HEK293 (cell line): ENCODE results near the gene NSG1.

Source experiments
- CTCF ChIA-PET: fragments of 350-600 bp; formaldehyde crosslinking; extraction: SDS; loops from one replicate; lab custom pipeline; 2021; ENCODE audit warnings: antibody characterized with exemption; lab: Yijun Ruan, JAX
- POLR2A ChIA-PET: fragments of 300-600 bp; formaldehyde crosslinking; extraction: SDS; loops from one replicate; lab custom pipeline; 2020; ENCODE audit warnings: antibody characterized with exemption, inconsistent platforms; lab: Yijun Ruan, JAX
- H3K27ac ChIP-seq: fragments of 200-500 bp; sonication (Bioruptor generic); 2 replicates; pipeline ENCODE4 v1.5.1; 2014; ENCODE audit warnings: low read depth, low read length, control low read depth, inconsistent platforms; ENCODE audit errors: extremely low read depth
- H3K36me3 ChIP-seq, 2 experiments: fragments of 200-500 bp in 1 of 2; sonication (Bioruptor generic) in 1 of 2; 1 replicate in 1 of 2; 2 replicates in 1 of 2; pipeline ENCODE4 v1.5.1; 2014 to 2017; ENCODE audit warnings: inconsistent platforms in 2 of 2, low read length in 2 of 2; ENCODE audit not compliant: control insufficient read depth in 2 of 2, insufficient read depth in 1 of 2
- H3K4me1 ChIP-seq: fragments of 200-500 bp; sonication (Bioruptor generic); 2 replicates; pipeline ENCODE4 v1.5.1; 2014; ENCODE audit warnings: mild to moderate bottlenecking, low read length, inconsistent platforms; ENCODE audit not compliant: control insufficient read depth, insufficient read depth
- H3K4me3 ChIP-seq: 2 replicates; pipeline ENCODE4 v1.5.1; 2011; ENCODE audit warnings: low read depth, mild to moderate bottlenecking, control low read depth, low read length, moderate library complexity
- H3K9me3 ChIP-seq: fragments of 200-500 bp; sonication (Bioruptor generic); 2 replicates; pipeline ENCODE4 v1.5.1; 2014; ENCODE audit warnings: low read depth, low read length, inconsistent platforms; ENCODE audit not compliant: control insufficient read depth, insufficient read depth
- FEZF1 ChIP-seq: fragments of 450-650 bp; formaldehyde crosslinking; IDR thresholded peaks from 2 replicates; pipeline ENCODE4 v1.5.1; 2016; ENCODE audit warnings: missing biosample characterization, missing genetic modification characterization
- HOXC10 ChIP-seq: sonication (generic); formaldehyde crosslinking; IDR thresholded peaks from 2 replicates; pipeline ENCODE4 v1.8.1; 2023; ENCODE audit warnings: mild to moderate bottlenecking, missing genetic modification reagents
- KLF1 ChIP-seq: fragments of 450-650 bp; formaldehyde crosslinking; IDR thresholded peaks from 2 replicates; pipeline ENCODE4 v1.5.1; 2016; ENCODE audit warnings: missing biosample characterization, missing genetic modification characterization
- SALL2 ChIP-seq: fragments of 450-650 bp; formaldehyde crosslinking; IDR thresholded peaks from 2 replicates; pipeline ENCODE4 v1.5.0; 2017; ENCODE audit warnings: missing biosample characterization, mild to moderate bottlenecking, missing genetic modification characterization, borderline replicate concordance
- YY2 ChIP-seq: fragments of 450-650 bp; formaldehyde crosslinking; IDR thresholded peaks from 2 replicates; pipeline ENCODE4 v1.5.1; 2016; ENCODE audit warnings: missing biosample characterization, missing genetic modification characterization
- ZBTB11 ChIP-seq: fragments of 450-650 bp; formaldehyde crosslinking; conservative IDR thresholded peaks from 2 replicates; pipeline ENCODE4 v1.5.1; 2016; ENCODE audit warnings: low read depth, missing biosample characterization, missing genetic modification characterization
- ZBTB6 ChIP-seq: fragments of 450-650 bp; formaldehyde crosslinking; IDR thresholded peaks from 2 replicates; pipeline ENCODE4 v1.5.1; 2017; ENCODE audit warnings: missing biosample characterization, missing genetic modification characterization
- ZFP69B ChIP-seq: fragments of 450-650 bp; formaldehyde crosslinking; IDR thresholded peaks from 2 replicates; pipeline ENCODE4 v1.5.1; 2016; ENCODE audit warnings: missing biosample characterization, missing genetic modification characterization
- ZNF114 ChIP-seq: fragments of 450-650 bp; formaldehyde crosslinking; IDR thresholded peaks from 2 replicates; pipeline ENCODE4 v1.5.0; 2017; ENCODE audit warnings: missing biosample characterization, missing genetic modification characterization
- ZNF121 ChIP-seq: fragments of 450-650 bp; formaldehyde crosslinking; IDR thresholded peaks from 2 replicates; pipeline ENCODE4 v1.5.1; 2016; ENCODE audit warnings: missing biosample characterization, missing genetic modification characterization
- ZNF280C ChIP-seq: fragments of 450-650 bp; formaldehyde crosslinking; IDR thresholded peaks from 2 replicates; pipeline ENCODE4 v1.5.1; 2016; ENCODE audit warnings: missing biosample characterization, missing genetic modification characterization
- ZNF335 ChIP-seq: fragments of 450-650 bp; formaldehyde crosslinking; conservative IDR thresholded peaks from 2 replicates; pipeline ENCODE4 v1.5.1; 2016; ENCODE audit warnings: missing biosample characterization, missing genetic modification characterization
- ZNF488 ChIP-seq: fragments of 450-650 bp; formaldehyde crosslinking; IDR thresholded peaks from 2 replicates; pipeline ENCODE4 v1.5.1; 2016; ENCODE audit warnings: missing biosample characterization, missing genetic modification characterization
- ZNF747 ChIP-seq: fragments of 450-650 bp; formaldehyde crosslinking; IDR thresholded peaks from 2 replicates; pipeline ENCODE4 v1.5.1; 2016; ENCODE audit warnings: missing biosample characterization, missing genetic modification characterization
- ZSCAN5A ChIP-seq: fragments of 450-650 bp; formaldehyde crosslinking; IDR thresholded peaks from 2 replicates; pipeline ENCODE4 v1.5.1; 2016; ENCODE audit warnings: missing biosample characterization, missing genetic modification characterization

The NSG1 gene

GRCh38 chr4:4339504-4340085 lies 47.3 kb upstream of the NSG1 start:
- POLR2A ChIA-PET = interaction anchor here (1.0 kb wide), 1 partner anchor 50 kb away, joined by 3 read pairs; the partner anchor contains the start of genes LYAR and ZBTB49
- CTCF ChIA-PET = interaction anchor here (0.6 kb wide), 1 partner anchor 63 kb away, joined by 3 read pairs; no protein-coding TSS in a partner anchor

GRCh38 chr4:4341861-4342650 lies 44.8 kb upstream of the NSG1 start:
- ChIA-PET POLR2A (no interaction called here), CTCF (interaction anchor here (1.4 kb wide), 1 partner anchor 82 kb away, joined by 3 read pairs; no protein-coding TSS in a partner anchor)
- H3K9me3 ChIP-seq = no peaks in the 10 kb centered on the region
- H3K27ac ChIP-seq = no peak overlapping the region
- H3K4me3 ChIP-seq = no peak overlapping the region
- no peaks in the 10 kb centered on the region for H3K36me3 ChIP-seq
- TF ChIP-seq ZNF335 (0 out of 2 replicates have a peak, but pooled peaks have one; percentile 15), ZFP69B (no peak), SALL2 (tag by site-specific recombination) (no peak), ZNF121 (tag by site-specific recombination) (0 out of 2 replicates have a peak, but pooled peaks have one; percentile 17), ZBTB6 (tag by site-specific recombination) (no peak), ZNF280C (no peak), ZNF747 (no peak), ZNF114 (tag by site-specific recombination) (no peak), KLF1 (tag by site-specific recombination) (no peak), YY2 (tag by site-specific recombination) (no peak), ZNF488 (tag by site-specific recombination) (no peak), FEZF1 (tag by site-specific recombination) (no peak), ZSCAN5A (tag by site-specific recombination) (no peak), HOXC10 (CRISPR knock-in tag) (no peak)
- no peaks in the 10 kb centered on the region for H3K4me1 ChIP-seq

More at GRCh38 chr4:4339504-4340085, 47.3 kb upstream of the NSG1 start:
- no peak overlapping the region for H3K27ac ChIP-seq
- no peak overlapping the region for H3K4me3 ChIP-seq
- no peak for TF ChIP-seq ZBTB11 (tag by site-specific recombination)
- H3K9me3 ChIP-seq = no peaks in the 10 kb centered on the region
- H3K4me1 ChIP-seq = no peaks in the 10 kb centered on the region
- no peaks in the 10 kb centered on the region for H3K36me3 ChIP-seq
